HS-27A (cell line): Measurements from ENCODE around the gene DKKL1.

Experiments
- DNase-seq: peaks from one replicate; pipeline ENCODE4 v3.0.0-alpha.2; 2012; ENCODE audit warnings: low read depth, missing footprints

The DKKL1 gene

DNA sequence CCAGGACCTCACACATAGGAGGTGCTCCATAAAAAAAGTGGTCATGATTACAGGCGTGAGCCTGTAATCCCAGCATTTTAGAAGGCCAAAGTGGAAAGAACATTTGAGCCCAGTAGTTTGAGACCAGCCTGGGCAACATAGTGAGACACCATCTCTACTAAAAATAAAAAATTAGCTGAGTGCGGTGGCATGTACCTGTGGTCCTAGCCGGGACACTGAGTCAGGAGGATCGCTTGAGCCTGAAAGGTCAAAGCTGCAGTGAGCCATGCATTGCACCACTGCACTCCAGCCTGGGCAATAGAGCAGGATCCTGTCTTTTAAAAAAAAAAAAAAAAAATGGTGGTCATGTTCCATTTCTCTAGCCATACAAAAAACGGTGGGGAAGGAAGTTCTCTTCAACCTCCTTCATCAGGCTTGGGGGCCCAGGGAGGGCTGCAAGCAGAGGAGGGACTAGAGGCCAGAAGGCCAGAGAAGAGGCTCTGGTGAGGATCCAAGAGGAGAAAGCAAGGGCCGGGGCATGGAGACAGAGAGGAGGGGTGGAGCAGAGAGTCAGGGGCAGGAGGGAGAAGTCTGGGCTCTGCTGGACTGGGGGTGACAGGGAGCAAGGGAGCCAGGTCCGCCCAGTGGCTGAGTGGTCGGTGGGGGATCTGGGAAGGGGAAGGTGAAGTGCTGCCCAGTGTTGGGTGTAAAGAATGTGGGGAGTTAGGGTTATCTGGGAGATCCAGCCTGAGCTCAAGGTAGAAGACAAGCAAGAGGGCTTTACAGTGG is 33.2 kb downstream of the DKKL1 start:
- DNase-seq = no peak

DNA sequence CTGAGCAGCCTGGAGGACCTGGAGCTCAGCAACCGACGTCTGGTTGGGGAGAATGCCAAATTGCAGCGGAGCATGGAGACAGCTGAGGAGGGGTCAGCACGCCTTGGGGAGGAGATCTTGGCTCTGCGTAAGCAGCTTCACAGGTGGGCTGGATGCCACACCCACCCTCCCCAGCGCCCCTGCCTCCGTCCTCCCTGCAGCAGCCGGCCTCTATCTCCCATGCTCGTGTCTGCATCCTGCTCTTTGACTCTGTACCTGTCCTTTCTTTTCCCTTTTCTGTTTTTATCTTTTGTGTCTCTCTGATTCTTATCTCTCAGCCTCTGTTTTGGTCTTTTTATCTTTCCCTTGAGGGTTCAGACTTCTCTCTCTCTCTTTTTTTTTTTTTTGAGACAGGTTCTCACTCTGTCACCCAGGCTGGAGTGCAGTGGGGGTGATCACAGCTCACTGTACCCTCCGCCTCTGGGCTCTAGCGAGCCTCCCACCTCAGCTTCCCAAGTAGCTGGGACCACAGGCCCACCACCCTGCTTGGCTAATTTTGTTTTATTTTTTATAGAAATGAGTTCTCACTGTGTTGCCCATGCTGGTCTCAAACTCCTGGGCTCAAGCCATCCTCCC is 34.4 kb downstream of the DKKL1 start:
- DNase-seq = no peak

GRCh38 chr19:49398931-49399330 is 35.3 kb downstream of the DKKL1 start:
- no peak for DNase-seq

GRCh38 chr19:49400029-49400428 is 36.4 kb downstream of the DKKL1 start:
- no peak for DNase-seq

DNA sequence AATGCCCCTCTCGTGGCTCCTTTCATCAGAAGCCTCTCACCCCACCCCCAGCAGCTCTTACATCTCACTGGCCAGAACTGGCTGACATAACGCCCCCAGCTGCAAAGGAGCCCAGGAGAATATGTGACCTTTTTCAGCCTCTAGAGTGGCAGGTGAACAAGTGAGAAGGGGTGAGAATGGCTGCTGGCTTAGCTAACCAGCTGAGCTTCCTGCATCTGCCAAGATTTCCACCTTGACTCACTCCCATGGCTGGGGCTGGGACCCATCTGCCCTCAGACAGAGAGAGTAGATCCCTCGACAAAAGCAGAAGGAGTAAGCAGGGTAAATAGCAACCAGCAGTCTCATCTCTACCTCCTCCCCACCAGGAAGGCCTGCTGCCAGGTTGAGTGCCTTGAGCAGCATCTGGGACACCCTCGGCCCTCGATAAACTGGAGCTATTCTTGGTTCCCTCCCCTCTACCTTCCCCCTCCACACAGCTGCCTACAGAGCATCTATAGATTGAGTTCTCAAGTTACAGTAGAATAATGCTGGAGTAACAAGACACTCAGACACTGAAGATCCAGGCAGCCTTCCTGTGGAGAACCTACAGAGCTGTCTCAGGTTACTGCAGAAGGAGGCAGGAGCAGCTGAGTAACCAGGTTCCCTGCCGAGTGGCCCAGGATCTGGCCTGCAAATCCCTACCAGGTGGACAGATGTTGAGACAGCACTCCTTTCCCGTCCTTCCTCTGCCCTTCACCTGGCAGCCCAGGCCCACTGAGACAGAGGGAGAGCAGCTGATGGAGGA is 39.9 kb downstream of the DKKL1 start:
- no peak for DNase-seq

GRCh38 chr19:49407079-49407478 is 43.4 kb downstream of the DKKL1 start:
- DNase-seq = no peak

- DNase-seq = no peak
These were observed 43.9 kb downstream of the DKKL1 start for GRCh38 chr19:49407482-49408015.

DNA sequence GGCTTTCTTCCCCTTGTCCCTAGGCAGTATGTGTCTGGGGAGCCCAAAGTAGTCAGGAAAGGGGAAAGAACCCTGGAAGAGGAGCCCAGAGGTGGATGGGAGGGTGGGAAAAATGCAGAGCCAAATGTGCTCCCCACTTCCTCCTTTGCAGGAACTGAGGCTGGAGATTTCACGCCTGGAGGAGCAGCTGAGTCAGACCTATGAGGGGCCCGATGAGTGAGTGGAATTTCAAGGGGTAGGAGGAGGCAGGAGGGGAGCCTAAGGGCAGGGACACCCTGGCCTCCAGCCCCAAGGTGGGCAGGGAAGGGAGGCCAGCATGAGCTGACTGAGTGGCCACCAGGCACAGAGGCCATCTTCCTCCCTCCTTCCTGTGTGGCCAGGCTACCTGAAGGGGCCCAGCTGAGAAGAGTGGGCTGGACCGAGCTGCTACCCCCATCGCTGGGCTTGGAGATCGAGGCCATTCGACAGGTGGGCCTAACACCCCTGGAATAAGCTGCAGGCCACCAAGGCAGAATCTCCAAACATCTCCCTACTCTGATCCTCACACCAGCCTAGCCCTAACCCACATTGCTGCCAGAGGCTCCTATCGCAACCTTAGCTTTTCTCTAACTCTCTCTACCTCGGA is 45.3 kb downstream of the DKKL1 start:
- DNase-seq = no peak

- no peak for DNase-seq
These were observed 45.9 kb downstream of the DKKL1 start for GRCh38 chr19:49409441-49410029.

DNA sequence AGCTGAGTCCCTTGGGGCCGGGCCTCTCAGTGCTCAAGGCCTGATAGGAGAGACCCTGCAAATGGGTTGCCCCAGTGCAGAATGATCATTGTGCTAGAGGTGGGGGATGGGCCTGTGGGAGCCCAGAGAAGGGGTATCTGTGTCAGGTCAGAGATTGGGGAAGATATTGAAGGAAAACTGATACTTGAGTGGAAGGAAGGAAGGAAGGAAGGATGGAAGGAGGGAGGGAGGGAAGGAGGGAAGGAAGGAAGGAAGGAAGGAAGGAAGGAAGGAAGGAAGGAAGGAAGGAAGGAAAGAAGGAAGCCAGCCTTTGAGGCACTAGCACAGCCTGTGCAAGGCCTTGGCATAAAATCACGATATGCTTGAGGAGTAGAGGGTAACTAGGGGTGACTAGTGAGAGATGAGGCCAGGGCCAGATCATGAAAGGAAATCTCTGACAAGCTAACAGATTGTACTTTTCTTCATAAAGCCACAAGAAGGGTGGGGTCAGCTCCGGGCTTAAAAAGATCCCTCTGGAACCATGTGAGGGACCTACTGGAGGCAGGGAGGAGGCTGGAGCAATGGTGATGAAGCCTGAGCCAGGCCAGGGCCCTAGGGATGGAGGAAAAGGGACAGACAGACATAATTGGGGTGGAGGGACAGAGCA is 48.1 kb downstream of the DKKL1 start:
- no peak for DNase-seq

DNA sequence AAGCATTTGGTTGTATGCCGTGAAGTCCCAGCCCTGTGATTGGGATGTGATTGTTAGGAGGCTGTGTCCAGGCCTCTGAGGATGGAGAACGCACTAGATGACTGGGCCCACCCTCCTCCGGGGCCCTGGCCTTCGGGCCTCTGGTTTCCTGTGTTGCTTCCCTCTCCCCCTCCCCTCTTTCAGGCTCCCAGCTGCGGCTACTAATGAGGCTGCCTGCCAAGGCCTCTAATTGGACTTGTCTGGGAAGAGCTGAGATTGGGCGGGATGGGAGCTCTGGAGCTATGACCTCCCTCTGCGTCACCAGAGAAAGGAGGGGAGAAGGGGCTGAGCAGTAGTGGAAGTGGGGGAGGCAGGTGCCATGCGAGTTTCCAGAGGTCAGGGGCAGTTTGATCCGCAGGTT is 49.7 kb downstream of the DKKL1 start:
- DNase-seq = no peak

- no peak for DNase-seq
These were observed 50.6 kb downstream of the DKKL1 start for GRCh38 chr19:49414256-49414655.

DNA sequence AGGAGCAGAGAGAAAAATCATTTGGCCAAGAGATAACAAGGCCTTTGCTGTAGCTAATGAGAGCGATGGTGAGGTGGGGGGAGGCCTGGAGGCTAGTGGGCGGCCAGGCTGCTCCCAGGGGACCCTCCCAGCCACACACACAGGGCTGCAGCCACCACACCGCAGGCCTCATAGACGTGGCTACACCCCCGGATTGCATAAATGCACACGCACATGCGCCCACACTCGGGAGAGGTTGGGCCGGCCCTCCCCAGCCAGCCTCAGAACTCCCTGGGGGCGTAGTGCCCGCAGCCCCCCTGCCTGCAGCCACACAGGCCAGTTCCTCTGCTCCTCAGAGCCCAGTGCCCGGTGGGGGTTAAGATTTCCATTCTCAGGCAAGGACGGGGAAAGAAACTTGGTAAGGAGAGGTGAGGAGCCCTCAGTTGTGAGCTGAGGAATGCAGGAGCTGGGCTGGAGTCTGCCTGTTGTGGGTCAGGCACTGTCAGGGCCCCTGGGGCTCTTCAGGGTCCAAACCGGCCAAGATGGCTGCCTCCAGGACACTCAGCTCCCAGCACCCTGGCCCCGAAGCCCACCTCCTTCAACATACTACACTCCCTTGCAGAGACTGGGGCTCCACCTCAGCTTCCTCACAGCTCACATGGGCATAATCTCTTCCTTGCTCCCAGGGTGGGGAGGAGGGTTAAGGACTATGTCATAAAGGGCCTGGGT is 51.6 kb downstream of the DKKL1 start:
- DNase-seq = no peak

DNA sequence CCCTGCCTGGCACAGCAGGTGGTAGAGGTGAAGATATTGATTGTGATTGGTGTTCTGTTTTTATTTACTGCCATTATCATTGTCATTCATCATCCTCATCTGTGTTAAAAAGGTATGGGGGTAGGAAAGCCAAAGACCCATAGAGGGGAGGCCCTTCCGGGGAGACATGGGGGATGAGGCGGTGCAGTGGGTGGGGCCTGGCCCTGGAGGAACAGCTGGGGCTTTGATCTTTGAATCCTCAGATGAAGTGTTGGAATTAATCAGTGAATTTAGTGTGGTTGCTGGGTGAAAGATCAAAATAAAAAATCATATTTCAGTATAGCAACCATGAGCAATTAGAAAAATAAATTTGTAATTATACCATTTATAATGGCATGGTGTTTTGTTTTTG is 52.1 kb downstream of the DKKL1 start:
- DNase-seq = no peak

GRCh38 chr19:49417088-49417487 is 53.4 kb downstream of the DKKL1 start:
- DNase-seq = no peak

DNA sequence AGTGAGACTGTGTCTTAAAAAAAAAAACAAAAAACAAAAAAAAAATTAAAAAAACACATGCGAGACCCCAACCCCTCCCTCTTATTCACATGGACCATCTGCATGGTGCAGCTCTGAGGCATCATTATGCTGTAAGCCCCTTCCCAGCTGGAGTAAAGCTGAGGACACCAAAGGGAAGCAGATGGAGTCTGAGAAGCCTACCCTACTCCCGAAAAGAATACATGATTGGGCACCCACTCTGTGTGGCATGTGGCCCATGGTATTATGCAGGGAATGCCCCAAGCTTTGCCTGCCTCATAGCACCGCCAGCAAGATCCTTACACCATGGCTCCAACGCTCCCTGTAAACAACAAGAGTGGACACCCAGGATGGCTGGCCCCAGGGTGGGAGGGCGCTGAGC is 54.8 kb downstream of the DKKL1 start:
- DNase-seq = no peak

- no peak for DNase-seq
These were observed 55.5 kb downstream of the DKKL1 start for GRCh38 chr19:49419173-49419572.

DNA sequence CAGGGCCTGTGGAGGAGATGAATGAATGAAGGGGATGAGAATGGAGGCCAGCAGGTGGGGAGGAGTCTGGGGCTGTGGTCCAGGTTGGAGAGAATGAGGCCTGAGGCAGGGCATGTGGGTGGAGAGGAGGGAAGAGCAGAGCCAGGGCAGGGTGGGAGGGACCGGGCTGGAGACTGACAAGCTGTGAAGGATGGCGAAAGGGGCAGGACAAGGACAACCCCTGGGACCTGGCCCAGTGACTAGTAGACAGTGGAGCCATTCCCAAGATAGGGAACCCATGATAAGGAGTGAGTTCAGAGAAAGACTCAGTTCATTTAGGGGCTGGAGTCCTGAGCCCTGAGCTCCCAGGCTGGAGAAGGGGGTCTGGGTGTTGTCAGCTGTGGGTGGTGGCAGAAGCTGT is 56.5 kb downstream of the DKKL1 start:
- no peak for DNase-seq

DNA sequence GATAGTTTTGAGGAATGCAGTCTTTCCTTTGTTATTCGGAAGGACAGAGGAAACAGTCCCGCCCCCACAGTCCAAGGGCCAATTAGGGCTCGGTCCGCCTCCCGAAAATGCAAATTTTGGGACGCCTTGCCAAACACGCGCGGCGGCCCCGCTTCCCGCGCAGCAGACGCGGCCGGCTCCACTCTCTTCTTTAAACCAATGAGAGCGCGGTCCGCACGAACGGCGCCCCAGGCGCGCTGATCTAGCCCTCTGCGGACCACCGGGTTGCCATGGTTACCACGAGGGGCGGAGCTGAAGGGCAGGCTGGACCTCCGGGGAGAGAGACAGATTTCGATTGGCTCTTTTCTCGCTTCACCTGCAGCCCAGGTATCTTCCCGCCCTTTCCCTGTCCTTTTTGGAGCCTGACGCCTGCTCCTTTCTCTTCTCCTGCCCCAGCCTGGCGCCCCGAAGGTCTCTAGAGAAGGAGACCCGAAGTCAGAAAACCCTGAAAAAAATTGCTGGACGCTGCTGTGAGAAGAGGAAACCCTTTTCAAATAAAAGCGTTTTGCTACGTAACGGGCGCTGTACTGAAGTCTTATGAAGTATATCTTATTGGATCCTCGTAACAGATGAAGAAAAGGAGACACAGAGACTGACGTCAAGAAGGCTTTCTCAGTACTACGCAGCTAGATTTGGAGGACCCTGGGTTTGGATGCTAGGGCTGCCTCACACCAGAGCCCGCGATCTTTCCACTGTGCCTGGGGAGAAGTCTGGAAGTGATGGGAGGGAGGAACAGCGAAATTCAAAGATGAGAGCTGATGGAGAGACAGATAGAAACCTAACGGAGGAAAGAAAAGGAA is 57.6 kb downstream of the DKKL1 start:
- DNase-seq = no peak

- DNase-seq = no peak
These were observed 58.2 kb downstream of the DKKL1 start for GRCh38 chr19:49421878-49422202.
